ENCODE measurements around the gene CLEC6A.

Gene CLEC6A

DNA sequence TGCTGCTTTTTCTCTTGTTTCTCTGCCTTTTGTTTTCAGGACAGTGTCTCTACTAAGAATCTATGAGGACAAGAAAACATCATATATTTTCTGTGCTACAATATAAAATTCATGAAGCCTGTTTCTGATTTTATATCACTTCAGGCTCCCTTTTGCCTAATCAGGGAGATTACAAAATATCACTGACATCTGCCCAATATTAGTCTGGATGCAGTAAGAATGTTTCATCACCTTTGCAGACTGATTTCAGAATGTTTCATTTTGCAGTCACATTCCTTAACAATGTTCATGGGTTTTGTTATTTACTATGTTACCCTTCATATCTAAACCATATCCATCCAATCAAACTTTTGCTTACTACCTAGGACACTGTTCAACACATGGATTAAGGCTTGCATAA lies 491 bp upstream of the CLEC6A start:
- TF ChIP-seq, protein P1, sequence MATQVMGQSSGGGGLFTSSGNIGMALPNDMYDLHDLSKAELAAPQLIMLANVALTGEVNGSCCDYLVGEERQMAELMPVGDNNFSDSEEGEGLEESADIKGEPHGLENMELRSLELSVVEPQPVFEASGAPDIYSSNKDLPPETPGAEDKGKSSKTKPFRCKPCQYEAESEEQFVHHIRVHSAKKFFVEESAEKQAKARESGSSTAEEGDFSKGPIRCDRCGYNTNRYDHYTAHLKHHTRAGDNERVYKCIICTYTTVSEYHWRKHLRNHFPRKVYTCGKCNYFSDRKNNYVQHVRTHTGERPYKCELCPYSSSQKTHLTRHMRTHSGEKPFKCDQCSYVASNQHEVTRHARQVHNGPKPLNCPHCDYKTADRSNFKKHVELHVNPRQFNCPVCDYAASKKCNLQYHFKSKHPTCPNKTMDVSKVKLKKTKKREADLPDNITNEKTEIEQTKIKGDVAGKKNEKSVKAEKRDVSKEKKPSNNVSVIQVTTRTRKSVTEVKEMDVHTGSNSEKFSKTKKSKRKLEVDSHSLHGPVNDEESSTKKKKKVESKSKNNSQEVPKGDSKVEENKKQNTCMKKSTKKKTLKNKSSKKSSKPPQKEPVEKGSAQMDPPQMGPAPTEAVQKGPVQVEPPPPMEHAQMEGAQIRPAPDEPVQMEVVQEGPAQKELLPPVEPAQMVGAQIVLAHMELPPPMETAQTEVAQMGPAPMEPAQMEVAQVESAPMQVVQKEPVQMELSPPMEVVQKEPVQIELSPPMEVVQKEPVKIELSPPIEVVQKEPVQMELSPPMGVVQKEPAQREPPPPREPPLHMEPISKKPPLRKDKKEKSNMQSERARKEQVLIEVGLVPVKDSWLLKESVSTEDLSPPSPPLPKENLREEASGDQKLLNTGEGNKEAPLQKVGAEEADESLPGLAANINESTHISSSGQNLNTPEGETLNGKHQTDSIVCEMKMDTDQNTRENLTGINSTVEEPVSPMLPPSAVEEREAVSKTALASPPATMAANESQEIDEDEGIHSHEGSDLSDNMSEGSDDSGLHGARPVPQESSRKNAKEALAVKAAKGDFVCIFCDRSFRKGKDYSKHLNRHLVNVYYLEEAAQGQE (IDR thresholded peaks at IDR 0.05; ENCODE audit: insufficient read depth in 1 of 2, low read depth in 2 of 2, low read length in 2 of 2): no peak

GRCh38 chr12:8461426-8461825 lies 5.7 kb downstream of the CLEC6A start:
- TF ChIP-seq POLR2AphosphoS5 (IDR thresholded peaks at IDR 0.05; ENCODE audit: low read depth, low read length) (no peak), TAF1 (IDR thresholded peaks at IDR 0.05; ENCODE audit: borderline replicate concordance, insufficient read depth, low read length) (no peak), FOXP2 (optimal IDR thresholded peaks at IDR 0.05; ENCODE audit: borderline replicate concordance, extremely low read depth, extremely low read length, insufficient read depth) (no peak), SIN3A (IDR thresholded peaks at IDR 0.05; ENCODE audit: borderline replicate concordance, insufficient read depth, low read length) (no peak)
- TF ChIP-seq, protein P1 (IDR thresholded peaks at IDR 0.05; ENCODE audit: insufficient read depth in 1 of 2, low read depth in 2 of 2, low read length in 2 of 2): no peak

DNA sequence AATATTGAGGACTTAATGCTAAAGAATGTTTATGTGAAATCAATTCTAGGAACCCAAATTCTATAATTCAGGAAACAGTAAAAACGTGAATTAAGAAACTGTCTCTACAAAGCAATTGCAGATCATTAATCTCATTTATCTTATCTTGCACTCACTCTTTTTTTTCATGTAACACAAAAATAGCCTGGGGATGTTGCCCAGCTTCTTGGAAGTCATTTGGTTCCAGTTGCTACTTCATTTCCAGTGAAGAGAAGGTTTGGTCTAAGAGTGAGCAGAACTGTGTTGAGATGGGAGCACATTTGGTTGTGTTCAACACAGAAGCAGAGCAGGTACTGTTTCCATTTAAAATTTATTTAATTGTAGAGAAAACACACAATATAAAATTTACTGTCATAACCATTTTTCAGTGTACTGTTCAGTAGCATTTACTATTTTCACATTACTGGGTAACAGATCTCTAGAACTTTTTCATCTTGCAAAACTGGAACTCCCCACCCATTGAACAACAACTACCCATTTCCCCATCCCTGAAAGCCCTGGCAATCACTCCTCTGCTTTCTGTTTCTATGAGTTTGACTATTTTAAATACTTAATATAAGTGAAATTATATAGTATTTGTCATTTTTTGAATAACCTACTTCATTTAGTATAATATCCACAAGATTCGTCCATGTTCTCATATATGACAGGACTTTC lies 9.7 kb downstream of the CLEC6A start:
- TF ChIP-seq FOXP2 (optimal IDR thresholded peaks at IDR 0.05; ENCODE audit: borderline replicate concordance, extremely low read depth, extremely low read length, insufficient read depth): no peak
- TF ChIP-seq TAF1 (IDR thresholded peaks at IDR 0.05; ENCODE audit: borderline replicate concordance, insufficient read depth, low read length): no peak
- TF ChIP-seq, protein P1 (IDR thresholded peaks at IDR 0.05; ENCODE audit: insufficient read depth in 1 of 2, low read depth in 2 of 2, low read length in 2 of 2): no peak
- no peak for TF ChIP-seq SIN3A (IDR thresholded peaks at IDR 0.05; ENCODE audit: borderline replicate concordance, insufficient read depth, low read length)
- TF ChIP-seq POLR2AphosphoS5 (IDR thresholded peaks at IDR 0.05; ENCODE audit: low read depth, low read length): no peak

DNA sequence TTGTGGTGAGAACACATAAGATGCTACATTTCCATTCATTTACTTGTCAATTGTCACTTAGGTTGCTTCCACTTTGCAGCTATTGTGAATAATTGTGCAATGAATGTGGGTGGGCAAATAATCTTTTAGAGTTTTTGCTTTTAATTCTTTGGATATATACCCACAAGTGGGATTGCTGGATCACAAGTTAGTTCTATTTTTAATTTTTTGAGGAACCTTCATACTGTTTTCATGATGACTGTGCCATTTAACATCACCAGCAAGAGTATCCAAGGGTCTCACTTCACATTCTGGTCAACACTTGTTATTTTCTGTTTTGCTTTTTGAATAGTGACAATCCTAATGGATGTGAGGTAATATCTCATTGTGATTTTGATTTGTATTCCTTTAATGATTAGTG lies 10.5 kb downstream of the CLEC6A start:
- TF ChIP-seq SIN3A (IDR thresholded peaks at IDR 0.05; ENCODE audit: borderline replicate concordance, insufficient read depth, low read length): no peak
- no peak for TF ChIP-seq TAF1 (IDR thresholded peaks at IDR 0.05; ENCODE audit: borderline replicate concordance, insufficient read depth, low read length)
- TF ChIP-seq, protein P1 (IDR thresholded peaks at IDR 0.05; ENCODE audit: insufficient read depth in 1 of 2, low read depth in 2 of 2, low read length in 2 of 2): no peak
- TF ChIP-seq POLR2AphosphoS5 (IDR thresholded peaks at IDR 0.05; ENCODE audit: low read depth, low read length): no peak
- no peak for TF ChIP-seq FOXP2 (optimal IDR thresholded peaks at IDR 0.05; ENCODE audit: borderline replicate concordance, extremely low read depth, extremely low read length, insufficient read depth)

GRCh38 chr12:8471090-8471489 lies 15.3 kb downstream of the CLEC6A start:
- TF ChIP-seq FOXP2 (optimal IDR thresholded peaks at IDR 0.05; ENCODE audit: borderline replicate concordance, extremely low read depth, extremely low read length, insufficient read depth): no peak
- no peak for TF ChIP-seq TAF1 (IDR thresholded peaks at IDR 0.05; ENCODE audit: borderline replicate concordance, insufficient read depth, low read length)
- TF ChIP-seq, protein P1 (IDR thresholded peaks at IDR 0.05; ENCODE audit: insufficient read depth in 1 of 2, low read depth in 2 of 2, low read length in 2 of 2): no peak
- no peak for TF ChIP-seq POLR2AphosphoS5 (IDR thresholded peaks at IDR 0.05; ENCODE audit: low read depth, low read length)
